Stimulated activated CD4-positive, alpha-beta T cell treated with anti-CD3 and anti-CD28 coated beads, Interleukin-15, amount 100 ng/mL, for 48 hours (primary cell): ENCODE data around the gene HSD11B1L.
"Not testable (repeated sequence)": the region's sequence is repeated elsewhere in the genome, so short reads cannot be mapped to it uniquely, and the experiment has no call there.

Experiments
- DNase-seq, 2 donors: peaks; one replicate each; pipeline ENCODE4 v3.0.0-alpha.2; 2020; ENCODE audit warnings: low read depth in 2 of 2

The HSD11B1L gene

GRCh38 chr19:5687360-5688198, 6.8 kb downstream of the HSD11B1L start:
- no peak for DNase-seq

- DNase-seq: not testable (repeated sequence)
Measured at GRCh38 chr19:5688262-5688881, 7.5 kb downstream of the HSD11B1L start.

GRCh38 chr19:5690125-5690954, 9.5 kb downstream of the HSD11B1L start, which contains the start of gene RPL36:
RPL36 (plus strand) TSS chr19:5690295; CDS start chr19:5690508, 213 bp downstream.
- DNase-seq: peak; percentile 97 to 99

- peak in 1 of 2 donors; percentile 63 for DNase-seq
Measured at GRCh38 chr19:5690955-5691821, 10.4 kb downstream of the HSD11B1L start.

GRCh38 chr19:5691822-5692722, 11.2 kb downstream of the HSD11B1L start:
- no peak for DNase-seq

- no peak for DNase-seq
Measured at GRCh38 chr19:5692723-5693194, 11.9 kb downstream of the HSD11B1L start.

- no peak for DNase-seq
Measured at GRCh38 chr19:5693195-5694166, 12.7 kb downstream of the HSD11B1L start.

- DNase-seq: no peak
Measured at GRCh38 chr19:5694167-5694955, 13.5 kb downstream of the HSD11B1L start.

- DNase-seq: no peak
Measured at GRCh38 chr19:5694956-5695648, 14.3 kb downstream of the HSD11B1L start.

GRCh38 chr19:5695649-5696195, 14.9 kb downstream of the HSD11B1L start:
- DNase-seq: no peak

- no peak for DNase-seq
Measured at GRCh38 chr19:5696196-5697021, 15.6 kb downstream of the HSD11B1L start.

- no peak for DNase-seq
Measured at GRCh38 chr19:5697022-5697889, 16.4 kb downstream of the HSD11B1L start.

GRCh38 chr19:5697890-5698634, 17.2 kb downstream of the HSD11B1L start:
- no peak for DNase-seq

GRCh38 chr19:5698635-5699422, 18.0 kb downstream of the HSD11B1L start:
- no peak for DNase-seq
